Activated naive CD4-positive, alpha-beta T cell treated with anti-CD3 and anti-CD28 coated beads, Interleukin-2, amount 50 U/mL, for 16 hours (primary cell): ENCODE measurements around the gene CPZ.

Experiments
- DNase-seq: peaks from one replicate; pipeline ENCODE4 v3.0.0-alpha.2; 2020

Gene CPZ

DNA sequence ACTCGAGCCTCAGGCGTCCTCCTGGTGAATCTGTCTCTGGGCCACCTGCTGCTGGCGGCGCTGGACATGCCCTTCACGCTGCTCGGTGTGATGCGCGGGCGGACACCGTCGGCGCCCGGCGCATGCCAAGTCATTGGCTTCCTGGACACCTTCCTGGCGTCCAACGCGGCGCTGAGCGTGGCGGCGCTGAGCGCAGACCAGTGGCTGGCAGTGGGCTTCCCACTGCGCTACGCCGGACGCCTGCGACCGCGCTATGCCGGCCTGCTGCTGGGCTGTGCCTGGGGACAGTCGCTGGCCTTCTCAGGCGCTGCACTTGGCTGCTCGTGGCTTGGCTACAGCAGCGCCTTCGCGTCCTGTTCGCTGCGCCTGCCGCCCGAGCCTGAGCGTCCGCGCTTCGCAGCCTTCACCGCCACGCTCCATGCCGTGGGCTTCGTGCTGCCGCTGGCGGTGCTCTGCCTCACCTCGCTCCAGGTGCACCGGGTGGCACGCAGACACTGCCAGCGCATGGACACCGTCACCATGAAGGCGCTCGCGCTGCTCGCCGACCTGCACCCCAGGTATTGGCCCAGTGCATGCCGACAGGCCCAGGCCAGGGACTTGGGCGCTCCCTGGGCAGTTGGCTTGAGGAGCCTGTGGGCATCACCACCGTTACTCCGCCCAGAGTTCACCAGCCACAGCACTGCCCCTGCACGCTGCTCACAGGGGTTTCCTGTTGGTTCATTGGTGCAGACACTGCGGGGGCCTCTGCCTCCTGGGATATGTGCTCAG lies 11.3 kb upstream of the CPZ start:
- no peak for DNase-seq

DNA sequence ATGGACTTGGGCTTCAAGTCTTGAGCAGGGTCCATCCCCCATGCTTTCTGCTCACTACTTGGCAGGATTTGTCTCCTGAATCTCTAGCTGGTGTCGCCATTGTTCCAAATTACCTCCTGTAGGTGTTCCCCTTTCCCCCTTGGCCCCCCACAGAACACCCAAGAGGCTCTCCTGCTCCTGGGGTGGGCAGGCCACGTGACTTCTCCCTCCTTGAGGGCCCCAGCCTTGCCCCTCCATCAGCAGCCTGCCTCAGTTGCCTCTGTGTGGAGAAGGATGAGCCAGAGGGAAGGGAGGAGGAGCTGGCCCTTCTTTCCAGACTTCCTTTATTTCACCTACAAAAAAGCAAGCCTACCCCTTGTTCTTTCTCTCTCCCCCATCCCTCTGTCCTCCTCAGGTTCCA lies 10.5 kb upstream of the CPZ start:
- no peak for DNase-seq

DNA sequence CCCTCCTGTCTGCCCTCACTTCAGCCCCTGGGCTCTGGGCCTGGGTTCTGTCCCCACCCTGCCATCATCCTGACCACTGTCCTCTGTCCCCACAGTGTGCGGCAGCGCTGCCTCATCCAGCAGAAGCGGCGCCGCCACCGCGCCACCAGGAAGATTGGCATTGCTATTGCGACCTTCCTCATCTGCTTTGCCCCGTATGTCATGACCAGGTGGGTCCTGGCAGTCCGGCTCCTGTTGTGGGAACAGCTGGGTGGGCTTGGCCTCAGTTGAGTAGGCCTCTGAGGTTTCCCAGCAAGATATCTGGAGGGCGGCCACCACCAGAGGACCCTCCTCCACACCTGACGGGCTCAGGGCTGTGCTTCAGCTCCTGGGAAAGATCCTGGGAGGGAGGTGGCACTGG lies 10.1 kb upstream of the CPZ start:
- DNase-seq, result no peak

GRCh38 chr4:8582941-8583654 lies 9.5 kb upstream of the CPZ start:
- DNase-seq, result no peak

DNA sequence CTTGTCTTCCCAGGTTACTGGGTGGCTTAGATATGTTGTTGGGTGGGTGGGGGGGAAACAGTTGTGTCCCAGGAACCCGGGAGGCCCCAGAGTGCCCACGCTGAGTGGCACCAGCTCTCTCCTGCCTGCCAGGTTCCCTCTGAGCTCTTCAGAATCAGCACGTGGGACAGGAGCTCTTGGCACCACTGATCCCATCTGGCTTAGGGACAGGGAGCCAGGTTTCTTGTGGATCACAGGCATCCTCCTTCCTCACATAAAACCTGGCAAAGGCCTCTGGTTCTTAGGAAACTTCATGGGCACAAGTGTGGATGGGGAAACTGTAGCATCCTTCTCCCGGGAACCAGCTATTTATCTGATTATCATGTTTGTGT lies 8.9 kb upstream of the CPZ start:
- DNase-seq, result no peak

DNA sequence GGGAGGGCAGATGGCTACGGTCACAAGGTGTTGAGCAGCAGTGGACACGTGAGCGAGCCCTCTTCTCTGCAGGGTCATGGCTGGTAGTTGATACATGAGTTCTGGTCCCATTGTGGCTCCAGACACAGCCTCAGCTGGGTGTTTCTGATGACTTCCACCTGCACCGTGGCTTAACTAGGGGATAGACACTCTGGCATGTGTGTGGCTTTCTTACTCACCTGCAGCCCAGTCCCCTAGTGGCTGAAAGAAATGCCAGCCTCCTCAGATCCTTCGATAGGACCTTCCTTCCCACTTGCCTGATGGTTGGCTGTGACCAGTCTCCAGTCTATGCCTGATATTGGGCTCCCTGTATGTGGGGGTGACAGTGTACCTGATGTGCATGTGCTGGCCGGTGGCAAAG lies 7.4 kb upstream of the CPZ start:
- no peak for DNase-seq

DNA sequence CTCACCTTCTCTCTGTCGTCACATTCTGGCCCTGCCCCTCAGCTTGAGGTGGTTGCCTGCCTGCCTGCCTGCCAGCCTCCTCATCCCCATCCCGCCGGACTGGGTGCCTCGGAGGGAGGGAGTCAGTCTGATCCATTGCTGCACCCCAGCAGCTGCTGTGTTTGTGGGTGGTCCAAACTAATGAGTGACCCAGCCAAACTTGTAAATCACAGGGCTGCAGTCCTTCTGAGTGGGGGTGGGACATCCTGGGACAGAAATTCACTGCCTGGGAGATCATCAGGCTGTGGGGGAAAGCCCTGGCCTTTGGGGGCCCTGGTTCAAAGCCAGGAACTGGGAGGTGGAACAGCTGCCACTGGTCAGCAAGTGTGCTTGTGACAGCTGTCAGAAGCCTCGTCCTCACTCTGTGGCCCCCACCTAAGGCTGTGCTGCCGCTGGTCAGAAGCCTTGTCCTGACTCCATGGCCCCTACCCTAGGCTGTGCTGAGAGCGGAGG lies 6.8 kb upstream of the CPZ start:
- DNase-seq, result no peak

- DNase-seq, result no peak
Measured at GRCh38 chr4:8586246-8586645, 6.3 kb upstream of the CPZ start.

DNA sequence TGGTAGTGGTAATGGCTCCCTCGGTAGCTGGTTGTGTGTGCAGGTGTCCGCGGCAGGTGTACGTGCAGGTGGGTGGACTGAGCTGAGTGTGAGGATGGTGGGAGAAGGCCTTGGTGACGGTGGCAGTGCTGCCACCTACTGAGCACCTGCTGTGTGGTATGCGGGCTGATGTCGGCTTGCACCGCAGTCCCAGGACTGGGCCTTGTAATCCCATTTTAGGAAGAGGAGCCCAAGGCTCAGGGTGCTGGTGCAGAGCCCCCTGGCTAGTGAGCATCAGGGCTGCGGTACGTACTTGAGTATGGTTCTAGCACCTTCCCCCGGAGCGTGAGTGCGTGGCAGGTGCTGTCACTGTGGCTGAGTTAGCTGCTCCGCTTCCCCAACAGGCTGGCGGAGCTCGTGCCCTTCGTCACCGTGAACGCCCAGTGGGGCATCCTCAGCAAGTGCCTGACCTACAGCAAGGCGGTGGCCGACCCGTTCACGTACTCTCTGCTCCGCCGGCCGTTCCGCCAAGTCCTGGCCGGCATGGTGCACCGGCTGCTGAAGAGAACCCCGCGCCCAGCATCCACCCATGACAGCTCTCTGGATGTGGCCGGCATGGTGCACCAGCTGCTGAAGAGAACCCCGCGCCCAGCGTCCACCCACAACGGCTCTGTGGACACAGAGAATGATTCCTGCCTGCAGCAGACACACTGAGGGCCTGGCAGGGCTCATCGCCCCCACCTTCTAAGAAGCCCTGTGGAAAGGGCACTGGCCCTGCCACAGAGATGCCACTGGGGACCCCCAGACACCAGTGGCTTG lies 5.7 kb upstream of the CPZ start:
- no peak for DNase-seq

DNA sequence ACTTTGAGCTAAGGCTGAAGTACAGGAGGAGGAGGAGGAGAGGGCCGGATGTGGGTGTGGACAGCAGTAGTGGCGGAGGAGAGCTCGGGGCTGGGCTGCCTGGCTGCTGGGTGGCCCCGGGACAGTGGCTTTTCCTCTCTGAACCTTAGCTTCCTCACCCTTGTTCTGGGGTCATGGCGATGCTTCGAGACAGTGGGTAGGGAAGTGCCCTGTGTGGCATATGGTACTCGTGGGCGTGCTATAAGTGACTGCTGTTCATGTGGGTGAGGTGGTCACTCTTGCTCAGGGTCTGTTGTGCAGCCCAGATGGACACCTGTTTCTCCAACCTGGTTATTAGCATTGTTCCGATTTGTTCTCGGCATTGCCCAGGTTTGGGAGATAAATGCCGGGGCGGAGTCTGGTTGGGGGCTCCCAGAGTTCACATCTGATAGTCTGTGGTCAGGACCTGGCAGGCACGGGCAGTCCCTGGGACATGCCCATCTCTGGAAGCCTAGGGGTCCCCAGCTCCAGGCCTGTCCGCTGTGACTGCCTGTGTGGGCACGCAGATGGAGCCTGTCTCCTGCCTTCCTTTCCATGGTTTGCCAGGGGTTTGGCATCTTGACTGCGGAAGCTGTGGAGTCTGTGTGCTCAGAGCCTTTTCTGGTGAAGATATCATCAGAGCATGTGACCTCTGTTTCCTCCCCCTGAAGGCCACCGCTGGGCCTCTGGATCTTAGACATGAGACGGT lies 4.9 kb upstream of the CPZ start:
- DNase-seq, result no peak

- no peak for DNase-seq
Measured at GRCh38 chr4:8588196-8588470, 4.4 kb upstream of the CPZ start.

DNA sequence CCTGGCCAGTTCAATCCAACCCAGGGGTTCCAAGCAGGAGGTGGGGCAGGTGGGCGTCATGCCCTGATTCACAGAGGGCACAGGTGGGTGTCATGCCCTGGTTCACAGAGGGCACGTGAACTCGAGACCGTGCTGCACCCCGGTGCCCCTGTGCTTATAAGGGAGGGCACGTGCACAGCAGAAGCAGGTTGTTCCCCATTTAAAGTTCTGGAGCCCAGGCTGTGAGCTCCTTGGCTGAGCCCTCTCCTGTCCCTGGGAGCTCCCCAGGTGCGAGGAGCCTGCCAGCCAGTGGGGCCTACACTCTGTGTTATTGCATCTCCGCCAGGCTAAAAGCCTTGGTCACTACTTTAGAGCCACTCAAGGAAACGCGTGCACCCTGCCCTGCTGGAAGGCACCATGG lies 3.2 kb upstream of the CPZ start:
- DNase-seq, result no peak

GRCh38 chr4:8589823-8590545 lies 2.6 kb upstream of the CPZ start:
- DNase-seq, result no peak

GRCh38 chr4:8590546-8590880 lies 2.1 kb upstream of the CPZ start:
- DNase-seq, result no peak

DNA sequence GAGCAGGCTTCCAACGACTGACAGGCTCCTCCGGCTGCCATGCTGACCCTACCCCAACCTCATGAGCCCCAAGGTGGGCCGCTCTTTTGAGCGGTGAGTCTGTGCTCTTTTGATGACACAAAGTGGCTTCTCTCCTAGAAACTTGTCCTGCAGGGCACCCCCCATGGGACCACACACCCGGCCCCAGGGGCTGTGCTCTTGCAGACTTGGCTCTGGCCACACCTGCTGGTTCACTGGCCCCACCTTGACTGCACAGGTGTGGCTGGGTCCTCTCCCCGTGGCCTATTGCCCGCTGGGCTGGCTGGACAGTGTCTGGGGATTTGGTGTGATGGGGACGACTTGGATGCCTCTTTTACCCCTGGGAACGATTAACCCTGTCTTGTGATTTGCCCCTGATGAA lies 1.5 kb upstream of the CPZ start:
- no peak for DNase-seq

- DNase-seq, result no peak
Measured at GRCh38 chr4:8591626-8592365, 769 bp upstream of the CPZ start.

GRCh38 chr4:8593264-8594096 lies 915 bp downstream of the CPZ start:
- DNase-seq, result no peak

GRCh38 chr4:8594097-8595038 lies 1.8 kb downstream of the CPZ start:
- DNase-seq, result no peak

GRCh38 chr4:8595237-8596087 lies 2.9 kb downstream of the CPZ start:
- DNase-seq, result no peak
